DMS79 (cell line): Measurements from ENCODE around the gene RAB15.

ENCODE experiments used
- DNase-seq: peaks from one replicate; lab custom pipeline; 2025; lab: John Stamatoyannopoulos, UW

The RAB15 gene

GRCh38 chr14:64910847-64911495, 61.2 kb downstream of the RAB15 start:
- DNase-seq = no peak

- no peak for DNase-seq
Observed at GRCh38 chr14:64906022-64906421, 66.1 kb downstream of the RAB15 start.

- no peak for DNase-seq
Observed at GRCh38 chr14:64899958-64900357, 72.2 kb downstream of the RAB15 start.
